DOHH2 (cell line): ENCODE results near the gene HOXA1.

ENCODE experiments used
- H3F3A ChIP-seq: fragments of 200-600 bp; sonication (generic), shearing (Covaris generic); 2 replicates; pipeline ENCODE4 v1.6.0; 2016; ENCODE audit warnings: antibody characterized with exemption, mild to moderate bottlenecking; ENCODE audit not compliant: control insufficient read depth, insufficient read depth
- H3K27ac ChIP-seq: fragments of 200-600 bp; sonication (generic); 2 replicates; pipeline ENCODE4 v1.5.1; 2014; ENCODE audit warnings: low read depth, mild to moderate bottlenecking, low read length, moderate library complexity
- H3K27me3 ChIP-seq: fragments of 200-600 bp; sonication (generic); 2 replicates; pipeline ENCODE4 v1.6.1; 2014; ENCODE audit warnings: mild to moderate bottlenecking, low read length, mixed read lengths; ENCODE audit not compliant: control insufficient read depth
- H3K36me3 ChIP-seq: fragments of 200-600 bp; sonication (generic); 2 replicates; pipeline ENCODE4 v1.6.1; 2014; ENCODE audit warnings: mild to moderate bottlenecking, low read length, moderate library complexity, mixed read lengths; ENCODE audit not compliant: control insufficient read depth
- H3K4me1 ChIP-seq: fragments of 200-600 bp; sonication (generic); 2 replicates; pipeline ENCODE4 v1.6.1; 2014; ENCODE audit warnings: mild to moderate bottlenecking, low read length, mixed read lengths; ENCODE audit not compliant: control insufficient read depth
- H3K4me2 ChIP-seq: fragments of 200-600 bp; sonication (generic); 2 replicates; pipeline ENCODE4 v1.6.0; 2014; ENCODE audit warnings: mild to moderate bottlenecking, low read length, moderate library complexity
- H3K4me3 ChIP-seq: fragments of 200-600 bp; sonication (generic); 2 replicates; pipeline ENCODE4 v1.5.1; 2014; ENCODE audit warnings: mild to moderate bottlenecking, low read length, mixed read lengths
- H3K79me2 ChIP-seq: fragments of 200-600 bp; sonication (generic); 2 replicates; pipeline ENCODE4 v1.6.1; 2014; ENCODE audit warnings: mild to moderate bottlenecking, low read length, mixed read lengths; ENCODE audit not compliant: control insufficient read depth
- H3K9me2 ChIP-seq: fragments of 200-600 bp; sonication (generic); replicated peaks from 2 replicates; pipeline ENCODE4 v1.6.1; 2014; ENCODE audit warnings: mild to moderate bottlenecking, low read length, mixed read lengths; ENCODE audit not compliant: control insufficient read depth
- H3K9me3 ChIP-seq: fragments of 200-600 bp; sonication (generic); 2 replicates; pipeline ENCODE4 v1.6.1; 2014; ENCODE audit warnings: antibody characterized with exemption, low read length, mixed read lengths; ENCODE audit not compliant: control insufficient read depth, insufficient read depth
- H4K20me1 ChIP-seq: fragments of 200-600 bp; sonication (generic); 2 replicates; pipeline ENCODE4 v1.6.0; 2014; ENCODE audit warnings: low read depth, mild to moderate bottlenecking, antibody characterized with exemption, low read length, moderate library complexity; ENCODE audit not compliant: control insufficient read depth, insufficient read depth
- CTCF ChIP-seq: fragments of 200-600 bp; sonication (generic); IDR thresholded peaks from one replicate; pipeline ENCODE4 v1.5.1; 2014; ENCODE audit warnings: antibody characterized with exemption, mild to moderate bottlenecking, low read depth, low read length; ENCODE audit not compliant: poor library complexity, severe bottlenecking
- EZH2phosphoT487 ChIP-seq: fragments of 200-600 bp; sonication (generic); IDR thresholded peaks from 2 replicates; pipeline ENCODE4 v1.6.1; 2017; ENCODE audit warnings: borderline replicate concordance, mild to moderate bottlenecking, antibody characterized with exemption, low read length, moderate library complexity, mixed read lengths

Gene HOXA1

GRCh38 chr7:27101957-27102580 lies 6.3 kb upstream of the HOXA1 start:
- peaks cover 28% of the 10 kb centered on the region for H3K27me3 ChIP-seq
- H3K9me3 ChIP-seq: no peaks in the 10 kb centered on the region
- H3K4me3 ChIP-seq: no peak overlapping the region
- H3K79me2 ChIP-seq: peaks cover 9% of the 10 kb centered on the region
- H3K4me1 ChIP-seq: peaks cover 6% of the 10 kb centered on the region
- H4K20me1 ChIP-seq: no peaks in the 10 kb centered on the region
- no peak overlapping the region for H3K4me2 ChIP-seq
- no peaks in the 10 kb centered on the region for H3K36me3 ChIP-seq
- H3K9me2 ChIP-seq: no peaks in the 10 kb centered on the region
- H3K27ac ChIP-seq: no peak overlapping the region
- peaks cover 5% of the 10 kb centered on the region; the same call in 1 of the 2 replicates for H3F3A ChIP-seq
- TF ChIP-seq CTCF: no peak
- no peak for TF ChIP-seq EZH2phosphoT487

- Histone ChIP-seq H3K9me3 (no peaks in the 10 kb centered on the region), H3K4me3 (no peak overlapping the region), H3K4me1 (peaks cover 13% of the 10 kb centered on the region), H3K4me2 (no peak overlapping the region), H3K27ac (no peak overlapping the region), H4K20me1 (no peaks in the 10 kb centered on the region), H3K36me3 (no peaks in the 10 kb centered on the region), H3K9me2 (no peaks in the 10 kb centered on the region), H3K27me3 (peaks cover 28% of the 10 kb centered on the region), H3F3A (peaks cover 3% of the 10 kb centered on the region; the same call in 1 of the 2 replicates), H3K79me2 (peaks cover 15% of the 10 kb centered on the region)
- TF ChIP-seq EZH2phosphoT487: no peak
- no peak for TF ChIP-seq CTCF
Observed at GRCh38 chr7:27101171-27101956, 5.6 kb upstream of the HOXA1 start.

- TF ChIP-seq EZH2phosphoT487 (no peak), CTCF (no peak)
- peaks cover 3% of the 10 kb centered on the region; the same call in 1 of the 2 replicates for H3F3A ChIP-seq
- H3K4me3 ChIP-seq: no peak overlapping the region
- H3K4me1 ChIP-seq: peaks cover 13% of the 10 kb centered on the region
- H3K79me2 ChIP-seq: peaks cover 15% of the 10 kb centered on the region
- no peak overlapping the region for H3K27ac ChIP-seq
- H3K27me3 ChIP-seq: peaks cover 28% of the 10 kb centered on the region
- H3K36me3 ChIP-seq: no peaks in the 10 kb centered on the region
- no peaks in the 10 kb centered on the region for H3K9me2 ChIP-seq
- H3K9me3 ChIP-seq: no peaks in the 10 kb centered on the region
- H4K20me1 ChIP-seq: no peaks in the 10 kb centered on the region
- H3K4me2 ChIP-seq: no peak overlapping the region
Observed at GRCh38 chr7:27100694-27101170, 4.9 kb upstream of the HOXA1 start.
